NOMO-1 treated with dmso at 0.1 percent for 144 hours (cell line): ENCODE results near the gene NLRP11.
"Not testable (repeated sequence)": the region's sequence is repeated elsewhere in the genome, so short reads cannot be mapped to it uniquely, and the experiment has no call there.

Experiments
- DNase-seq: peaks from one replicate; lab custom pipeline; 2025; ENCODE audit not compliant: unreplicated experiment; lab: John Stamatoyannopoulos, UW

The NLRP11 gene

GRCh38 chr19:55781112-55781511 is 50.7 kb downstream of the NLRP11 start:
- no peak for DNase-seq

- no peak for DNase-seq
These were observed 53.5 kb downstream of the NLRP11 start for GRCh38 chr19:55778331-55778730.

- no peak for DNase-seq
These were observed 54.3 kb downstream of the NLRP11 start for GRCh38 chr19:55777528-55777927.

- not testable (repeated sequence) for DNase-seq
These were observed 62.2 kb downstream of the NLRP11 start for GRCh38 chr19:55769632-55770031.

DNA sequence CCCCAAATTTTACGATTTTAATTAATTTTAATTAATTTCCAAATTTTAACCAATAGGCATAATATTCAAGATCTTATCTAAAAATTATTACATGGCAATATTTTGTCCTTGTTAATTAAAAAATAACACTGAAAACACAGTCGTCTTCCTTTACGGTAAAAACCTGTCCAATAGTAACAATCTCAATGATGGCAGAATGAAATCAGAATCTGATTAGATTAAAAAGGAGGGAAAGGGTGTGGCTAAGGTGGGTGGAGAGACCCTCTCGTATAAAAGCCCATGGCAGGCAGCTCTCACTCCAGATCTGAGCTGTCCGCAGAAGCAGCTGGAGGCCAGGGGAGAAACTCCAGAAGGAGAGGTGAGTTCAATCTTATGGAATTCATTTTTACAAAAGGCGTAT is 63.0 kb downstream of the NLRP11 start, which contains the start of gene RFPL4AL1:
RFPL4AL1 (plus strand) TSS at position 301 of the 400 bp plus-strand sequence. CDS start 2,687 bp downstream, outside the sequence.
- DNase-seq: not testable (repeated sequence)

GRCh38 chr19:55766466-55766865 is 65.3 kb downstream of the NLRP11 start:
- DNase-seq: no peak

DNA sequence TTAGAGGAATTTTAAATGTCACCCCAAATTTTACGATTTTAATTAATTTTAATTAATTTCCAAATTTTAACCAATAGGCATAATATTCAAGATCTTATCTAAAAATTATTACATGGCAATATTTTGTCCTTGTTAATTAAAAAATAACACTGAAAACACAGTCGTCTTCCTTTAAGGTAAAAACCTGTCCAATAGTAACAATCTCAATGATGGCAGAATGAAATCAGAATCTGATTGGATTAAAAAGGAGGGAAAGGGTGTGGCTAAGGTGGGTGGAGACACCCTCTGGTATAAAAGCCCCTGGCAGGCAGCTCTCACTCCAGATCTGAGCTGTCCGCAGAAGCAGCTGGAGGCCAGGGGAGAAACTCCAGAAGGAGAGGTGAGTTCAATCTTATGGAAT is 73.0 kb downstream of the NLRP11 start, which contains the start of gene RFPL4A:
RFPL4A (plus strand) TSS at position 301 of the 400 bp plus-strand sequence. CDS start 2,704 bp downstream, outside the sequence.
- not testable (repeated sequence) for DNase-seq

GRCh38 chr19:55756808-55757207 is 75.0 kb downstream of the NLRP11 start:
- not testable (repeated sequence) for DNase-seq

DNA sequence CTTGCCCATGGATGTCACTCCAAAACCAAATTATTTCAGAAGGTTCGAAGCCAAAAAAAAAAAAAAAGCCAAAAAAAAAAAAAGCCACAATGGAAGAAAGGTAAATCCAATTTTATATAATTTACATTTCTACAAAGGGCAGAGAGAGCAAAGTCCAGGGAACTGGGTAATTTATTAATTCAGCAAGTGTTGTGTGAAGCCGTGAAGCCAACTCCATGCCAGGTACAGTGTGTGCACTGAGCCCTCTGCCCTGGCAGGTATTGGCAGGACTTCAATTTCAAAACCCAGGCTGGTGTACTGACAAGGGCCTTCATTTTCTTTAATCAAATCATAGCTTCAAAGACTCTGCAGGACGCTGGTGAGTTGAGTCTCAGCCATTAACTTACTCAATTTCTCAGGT is 78.4 kb downstream of the NLRP11 start:
- DNase-seq: no peak

- DNase-seq: no peak
These were observed 81.1 kb downstream of the NLRP11 start for GRCh38 chr19:55750715-55751114.

DNA sequence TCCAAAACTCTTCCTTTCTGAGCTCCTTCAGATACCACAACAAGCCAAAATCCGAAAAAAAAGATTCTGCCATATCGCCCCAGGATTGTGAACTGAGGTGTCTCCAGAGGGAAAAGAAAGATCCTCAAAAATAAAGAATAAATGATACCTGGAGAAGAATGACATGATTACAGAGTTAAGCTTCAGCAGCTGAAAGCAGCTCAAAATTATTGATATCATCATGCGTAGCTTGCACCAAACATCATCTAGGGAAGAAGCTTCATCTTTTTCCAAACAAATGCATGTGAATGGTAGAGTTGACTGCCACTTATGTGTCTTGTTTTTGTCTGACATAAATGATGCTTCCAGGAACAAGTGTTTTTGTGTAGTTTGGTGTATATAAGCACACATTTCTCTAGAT is 93.5 kb downstream of the NLRP11 start, which contains the start of gene NLRP9:
NLRP9 (minus strand) TSS at position 101 of the 400 bp plus-strand sequence; CDS start at position 73, 28 bp downstream.
- DNase-seq: no peak
